Ovary (tissue), 9 donors: Measurements from ENCODE around the gene USP16. TPM values are rescaled to one million over a fixed set of nuclear protein-coding genes. Genes with fewer than 3 reads are reported as not detected.

Experiments used
- DNase-seq, 5 donors: peaks; one replicate each; pipeline ENCODE4 v3.0.0-alpha.2; 2019 to 2020
- H3K27ac ChIP-seq, 2 donors: fragments of 200-600 bp; one replicate each; pipeline versions ENCODE4 v1.5.1 to v1.8.0; 2019 to 2022
- H3K27me3 ChIP-seq: fragments of 200-600 bp; one replicate; pipeline ENCODE4 v1.8.0; 2022
- H3K36me3 ChIP-seq: fragments of 200-600 bp; sonication (generic); one replicate; pipeline ENCODE4 v1.5.1; 2019
- H3K4me1 ChIP-seq: one replicate; pipeline ENCODE4 v1.8.1; 2013; ENCODE audit warnings: mild to moderate bottlenecking, moderate library complexity; ENCODE audit not compliant: insufficient read depth
- H3K4me3 ChIP-seq: fragments of 200-600 bp; sonication (generic); one replicate; pipeline ENCODE4 v1.5.1; 2017
- H3K9me3 ChIP-seq, 2 donors: fragments of 200-600 bp in 1 of 2; sonication (generic) in 1 of 2; one replicate each; pipeline versions ENCODE4 v1.5.1 to v1.8.1; 2013 to 2019; ENCODE audit warnings: mild to moderate bottlenecking in 1 of 2, moderate library complexity in 1 of 2
- CTCF ChIP-seq, 3 donors: fragments of 450-650 bp in 2 of 3; fragments of 200-600 bp in 1 of 3; IDR thresholded peaks; one replicate each; pipeline versions ENCODE4 v1.5.1 to v1.8.0; 2016 to 2022; ENCODE audit warnings: antibody characterized with exemption in 3 of 3, mild to moderate bottlenecking in 1 of 3
- EP300 ChIP-seq: sonication (generic); formaldehyde crosslinking; IDR thresholded peaks from one replicate; pipeline ENCODE4 v1.6.1; 2017; ENCODE audit warnings: antibody characterized with exemption
- POLR2A ChIP-seq: fragments of 450-650 bp; IDR thresholded peaks from one replicate; pipeline ENCODE4 v1.6.1; 2017; ENCODE audit warnings: antibody characterized with exemption, mild to moderate bottlenecking, moderate library complexity
- WGBS, 3 donors: extraction: QIAGEN DNeasy Blood & Tissue Kit in 1 of 3; methylation state at CpG; one replicate each; pipeline versions ENCODE4 v1.1.5 to v1.1.7; 2013 to 2017; 5-methylcytosine and 5-hydroxymethylcytosine counted together
- intact Hi-C, 4 donors: fragments of 100-400 bp; cut with DNase I; formaldehyde crosslinking; loops; one replicate each; pipeline versions ENCODE4 v1.11.0 to v1.15.1; 2022 to 2023
- polyA plus RNA-seq, 2 donors: library from polyadenylated mRNA; stranded (reverse); fragments of 200-250 nt in 1 of 2; fragments of 350-450 nt in 1 of 2; fragmentation: Illumina TruSeq in 1 of 2; extraction: RNeasy Lipid Tissue Mini Kit (QIAGEN cat#74804) in 1 of 2; gene quantifications; one replicate each; pipeline ENCODE4 v1.2.3, GENCODE V29; 2013 to 2014
- total RNA-seq, 7 donors: library from RNA; depleted of rRNA in 2 of 7; stranded (reverse); fragments of >200 nt in 2 of 7; fragmentation: NEBNext Ultra II Directional in 3 of 7; extraction: Animal tissue kit (Norgen Biotek cat#: 25700) in 3 of 7; gene quantifications; one replicate each; pipeline versions ENCODE4 v1.1.0 to v1.2.4, GENCODE V29; 2016 to 2023
- donor health status: DM: no; HTN: no; CAD: no; lungs with moderate emphysema.
- donor health status: DM: no; HTN: no; CAD: no.
- donor health status: Bipolar disorder and iron deficiency.
- donor health status: DM: yes; HTN: yes; CAD: no.
- donor health status: DM: no; HTN: no; CAD: no.
- donor health status: DM: yes; HTN: yes; CAD: no.

The USP16 gene
- total and polyA plus RNA-seq, 9 donors, result 25.5 to 46.6 (median 31.9) TPM

GRCh38 chr21:29002442-29003144 is 21.9 kb upstream of the USP16 start:
- intact Hi-C loops, result loop anchor here in 1 of 4 donors (2.0 kb wide), 1 partner anchor 22 kb away; the partner anchor contains the start of gene USP16
- Histone ChIP-seq H3K27me3 (no peaks in the 10 kb centered on the region), H3K27ac (peak overlapping the region; percentile 61 to 89), H3K4me3 (peak overlapping the region; percentile 74), H3K4me1 (no peaks in the 10 kb centered on the region), H3K9me3 (no peaks in the 10 kb centered on the region), H3K36me3 (no peaks in the 10 kb centered on the region)
- 0 to 1% (median 0%) methylated on average over 32 to 41 of the region's 41 CpGs for WGBS, 3 donors
- TF ChIP-seq CTCF (IDR thresholded peaks at IDR 0.05) (no peak), POLR2A (peak; percentile 98)
- DNase-seq, result peak; percentile 94 to 98 (median 95)

GRCh38 chr21:29005696-29006095 is 18.8 kb upstream of the USP16 start:
- intact Hi-C loops, result no loop called here
- H3K4me1 ChIP-seq, result no peaks in the 10 kb centered on the region
- H3K9me3 ChIP-seq, result no peaks in the 10 kb centered on the region
- H3K27me3 ChIP-seq, result no peaks in the 10 kb centered on the region
- H3K27ac ChIP-seq, result no peak overlapping the region
- H3K4me3 ChIP-seq, result no peak overlapping the region
- no peaks in the 10 kb centered on the region for H3K36me3 ChIP-seq
- 85 to 90% (median 87%) methylated on average over 6 of the region's 6 CpGs for WGBS, 3 donors
- TF ChIP-seq EP300, result no peak
- no peak for TF ChIP-seq CTCF (IDR thresholded peaks at IDR 0.05)
- no peak for TF ChIP-seq POLR2A
- DNase-seq, result no peak

- WGBS, 3 donors, result 88 to 92% (median 91%) methylated on average over 3 of the region's 3 CpGs
- TF ChIP-seq EP300 (no peak), CTCF (IDR thresholded peaks at IDR 0.05) (no peak), POLR2A (no peak)
- Histone ChIP-seq H3K27ac (no peak overlapping the region), H3K4me1 (no peaks in the 10 kb centered on the region), H3K27me3 (no peaks in the 10 kb centered on the region), H3K9me3 (no peaks in the 10 kb centered on the region), H3K36me3 (no peaks in the 10 kb centered on the region), H3K4me3 (no peak overlapping the region)
- intact Hi-C loops, result no loop called here
- no peak for DNase-seq
These were observed 17.3 kb upstream of the USP16 start for GRCh38 chr21:29007135-29007534.

GRCh38 chr21:29007810-29008209 is 16.7 kb upstream of the USP16 start:
- no peak overlapping the region for H3K4me3 ChIP-seq
- DNase-seq, result no peak
- H3K4me1 ChIP-seq, result no peaks in the 10 kb centered on the region
- intact Hi-C loops, result no loop called here
- TF ChIP-seq EP300 (no peak), CTCF (IDR thresholded peaks at IDR 0.05) (no peak), POLR2A (no peak)
- H3K36me3 ChIP-seq, result no peaks in the 10 kb centered on the region
- H3K27ac ChIP-seq, result no peak overlapping the region
- no peaks in the 10 kb centered on the region for H3K9me3 ChIP-seq
- no peaks in the 10 kb centered on the region for H3K27me3 ChIP-seq
- 80 to 93% (median 89%) methylated on average over 3 of the region's 3 CpGs for WGBS, 3 donors
